ENCODE data around the gene SLC2A3.

Gene SLC2A3

DNA sequence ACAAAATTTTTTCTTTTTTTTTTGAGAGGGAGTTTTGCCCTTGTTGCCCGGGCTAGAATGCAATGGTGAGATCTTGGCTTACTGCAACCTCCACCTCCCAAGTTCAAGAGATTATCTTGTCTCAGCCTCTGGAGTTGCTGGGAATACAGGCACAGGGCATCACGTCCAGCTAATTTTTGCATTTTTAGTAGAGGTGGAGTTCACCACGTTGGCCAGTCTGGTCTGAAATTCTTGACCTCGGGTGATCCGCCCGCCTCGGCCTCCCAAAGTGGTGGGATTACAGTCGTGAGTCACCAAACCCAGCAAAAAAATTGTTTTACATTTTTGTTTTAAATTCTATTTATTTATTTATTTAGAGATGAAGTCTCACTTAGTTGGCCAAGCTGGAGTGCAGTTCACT lies 58.6 kb downstream of the SLC2A3 start:
- Histone ChIP-seq H3K9ac (ENCODE audit: low read depth, low read length) (no peak overlapping the region), H3K4me1 (ENCODE audit: insufficient read depth, low read length) (peaks cover 4% of the 10 kb centered on the region), H3K36me3 (ENCODE audit: insufficient read depth, low read length) (no peaks in the 10 kb centered on the region), H3K9me3 (ENCODE audit: control insufficient read depth, insufficient read depth, low read length) (no peaks in the 10 kb centered on the region)

DNA sequence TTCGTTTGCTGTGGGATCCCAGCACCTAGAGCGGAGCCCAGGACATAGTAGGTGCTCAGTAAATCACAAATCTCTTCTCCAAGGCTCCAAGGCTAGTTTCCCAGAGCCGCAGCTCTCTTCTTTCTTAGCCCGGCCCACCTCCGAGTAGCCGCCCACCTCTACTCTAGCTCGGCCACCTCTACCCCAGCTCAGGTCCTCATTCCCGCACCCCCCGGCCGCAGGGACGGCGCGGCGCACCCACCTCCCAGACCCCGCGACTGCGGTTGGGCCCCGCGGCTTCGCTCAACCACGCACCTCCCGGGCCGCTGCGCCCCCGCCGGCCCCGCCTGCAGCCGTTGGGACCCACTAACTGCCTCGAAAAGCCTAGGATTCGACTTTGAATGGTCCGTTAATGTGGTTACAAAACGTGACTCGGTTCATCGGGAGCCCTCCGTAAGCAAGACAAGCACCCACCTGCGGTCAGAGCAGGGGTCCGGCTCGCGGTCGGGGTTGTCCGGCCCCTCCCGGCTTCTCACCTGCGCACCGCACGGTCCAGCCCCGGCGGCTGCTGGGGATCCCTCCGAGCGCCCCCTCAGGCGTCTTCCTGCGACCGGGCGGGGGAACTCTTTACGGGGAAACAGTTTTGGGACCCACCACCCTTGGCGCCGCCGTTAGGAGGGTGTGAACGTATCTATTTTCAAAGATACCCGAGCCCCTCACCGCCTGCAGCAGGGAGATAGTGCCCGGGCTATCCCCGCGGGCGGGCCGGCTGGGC lies 63.2 kb downstream of the SLC2A3 start, which contains the start of gene SLC2A14:
Gene SLC2A14, minus strand, starts transcription at position 350 of the 754 bp plus-strand sequence. CDS start 3,035 bp downstream, outside the sequence.
- Histone ChIP-seq H3K4me1 (ENCODE audit: insufficient read depth, low read length) (no peaks in the 10 kb centered on the region), H3K9me3 (ENCODE audit: control insufficient read depth, insufficient read depth, low read length) (no peaks in the 10 kb centered on the region), H3K36me3 (ENCODE audit: insufficient read depth, low read length) (no peaks in the 10 kb centered on the region), H3K9ac (ENCODE audit: low read depth, low read length) (peak within 1 kb of the TSS; percentile 40; the same call in 1 of the 2 replicates)

DNA sequence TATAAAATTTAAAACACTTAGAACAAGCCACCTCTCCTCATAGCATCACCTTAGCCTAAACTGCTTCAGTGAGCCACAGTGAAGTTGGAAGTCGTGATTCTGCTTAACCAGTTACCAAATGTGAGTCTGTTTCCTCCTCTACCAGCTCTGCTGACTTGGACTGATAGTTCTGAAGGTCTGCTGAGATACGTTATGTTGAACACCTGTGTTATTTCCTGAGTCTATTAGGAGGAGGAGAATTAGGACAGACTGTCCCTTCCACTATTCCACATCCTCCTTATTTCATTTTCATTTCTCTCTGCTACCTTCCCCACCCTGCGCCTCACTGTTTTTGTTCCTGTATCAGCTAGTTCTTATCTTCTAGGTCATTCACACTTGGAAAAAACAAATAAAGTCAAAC lies 65.7 kb downstream of the SLC2A3 start:
- Histone ChIP-seq H3K4me1 (ENCODE audit: insufficient read depth, low read length) (no peaks in the 10 kb centered on the region), H3K36me3 (ENCODE audit: insufficient read depth, low read length) (no peaks in the 10 kb centered on the region), H3K9me3 (ENCODE audit: control insufficient read depth, insufficient read depth, low read length) (no peaks in the 10 kb centered on the region), H3K9ac (ENCODE audit: low read depth, low read length) (no peak overlapping the region)
